Measurements from ENCODE around the gene HDAC8.

- TF ChIP-seq POLR2A (IDR thresholded peaks at IDR 0.05; ENCODE audit: low read length), result no peak
- TF ChIP-seq GATA1 (IDR thresholded peaks at IDR 0.05; ENCODE audit: low read depth, low read length), result no peak
Observed at GRCh38 chrX:72305286-72306084, 267.2 kb downstream of the HDAC8 start, which contains the start of gene CITED1.
